GM20431 (cell line): ENCODE results near the gene MADD.
"Not testable (repeated sequence)": the region's sequence is repeated elsewhere in the genome, so short reads cannot be mapped to it uniquely, and the experiment has no call there.

Source experiments
- in situ Hi-C: fragments of 300-500 bp; cut with MseI, MboI; formaldehyde crosslinking; loops from one replicate; pipeline ENCODE4 v1.15.0; 2020; ENCODE audit warnings: low sequenced_read_pairs; ENCODE audit not compliant: unreplicated experiment

Gene MADD

GRCh38 chr11:47314992-47315391, 45.1 kb downstream of the MADD start:
- in situ Hi-C loops: no loop called here

- in situ Hi-C loops: not testable (repeated sequence)
Measured at GRCh38 chr11:47316501-47316900, 46.6 kb downstream of the MADD start.

GRCh38 chr11:47317064-47317828, 47.3 kb downstream of the MADD start:
- in situ Hi-C loops: no loop called here

- in situ Hi-C loops: no loop called here
Measured at GRCh38 chr11:47318166-47318565, 48.2 kb downstream of the MADD start.

GRCh38 chr11:47324520-47324919, 54.6 kb downstream of the MADD start:
- in situ Hi-C loops: no loop called here

GRCh38 chr11:47325271-47326041, 55.5 kb downstream of the MADD start:
- in situ Hi-C loops: no loop called here

- in situ Hi-C loops: no loop called here
Measured at GRCh38 chr11:47326198-47326597, 56.3 kb downstream of the MADD start.

- in situ Hi-C loops: no loop called here
Measured at GRCh38 chr11:47327025-47327424, 57.1 kb downstream of the MADD start.

- in situ Hi-C loops: no loop called here
Measured at GRCh38 chr11:47327949-47328348, 58.0 kb downstream of the MADD start.

- in situ Hi-C loops: no loop called here
Measured at GRCh38 chr11:47328449-47329390, 58.8 kb downstream of the MADD start.

GRCh38 chr11:47329431-47329986, 59.6 kb downstream of the MADD start:
- in situ Hi-C loops: no loop called here

- in situ Hi-C loops: no loop called here
Measured at GRCh38 chr11:47329987-47330931, 60.3 kb downstream of the MADD start.

- in situ Hi-C loops: no loop called here
Measured at GRCh38 chr11:47331454-47332302, 61.7 kb downstream of the MADD start.

GRCh38 chr11:47332303-47332711, 62.4 kb downstream of the MADD start:
- in situ Hi-C loops: no loop called here

GRCh38 chr11:47332791-47333525, 63.0 kb downstream of the MADD start:
- in situ Hi-C loops: no loop called here

- in situ Hi-C loops: no loop called here
Measured at GRCh38 chr11:47333526-47333845, 63.6 kb downstream of the MADD start.

- in situ Hi-C loops: no loop called here
Measured at GRCh38 chr11:47333886-47334443, 64.0 kb downstream of the MADD start.
